HEK293 (cell line): ENCODE data around the gene MEIOC.
"Not testable (repeated sequence)": the region's sequence is repeated elsewhere in the genome, so short reads cannot be mapped to it uniquely, and the experiment has no call there.

Source experiments
- CTCF ChIA-PET: fragments of 350-600 bp; formaldehyde crosslinking; extraction: SDS; loops from one replicate; lab custom pipeline; 2021; ENCODE audit warnings: antibody characterized with exemption; lab: Yijun Ruan, JAX
- POLR2A ChIA-PET: fragments of 300-600 bp; formaldehyde crosslinking; extraction: SDS; loops from one replicate; lab custom pipeline; 2020; ENCODE audit warnings: antibody characterized with exemption, inconsistent platforms; lab: Yijun Ruan, JAX
- H3K27ac ChIP-seq: fragments of 200-500 bp; sonication (Bioruptor generic); 2 replicates; pipeline ENCODE4 v1.5.1; 2014; ENCODE audit warnings: low read depth, low read length, control low read depth, inconsistent platforms; ENCODE audit errors: extremely low read depth
- H3K36me3 ChIP-seq, 2 experiments: fragments of 200-500 bp in 1 of 2; sonication (Bioruptor generic) in 1 of 2; 1 replicate in 1 of 2; 2 replicates in 1 of 2; pipeline ENCODE4 v1.5.1; 2014 to 2017; ENCODE audit warnings: inconsistent platforms in 2 of 2, low read length in 2 of 2; ENCODE audit not compliant: control insufficient read depth in 2 of 2, insufficient read depth in 1 of 2
- H3K4me1 ChIP-seq: fragments of 200-500 bp; sonication (Bioruptor generic); 2 replicates; pipeline ENCODE4 v1.5.1; 2014; ENCODE audit warnings: mild to moderate bottlenecking, low read length, inconsistent platforms; ENCODE audit not compliant: control insufficient read depth, insufficient read depth
- H3K4me3 ChIP-seq: 2 replicates; pipeline ENCODE4 v1.5.1; 2011; ENCODE audit warnings: low read depth, mild to moderate bottlenecking, control low read depth, low read length, moderate library complexity
- H3K9me3 ChIP-seq: fragments of 200-500 bp; sonication (Bioruptor generic); 2 replicates; pipeline ENCODE4 v1.5.1; 2014; ENCODE audit warnings: low read depth, low read length, inconsistent platforms; ENCODE audit not compliant: control insufficient read depth, insufficient read depth
- EGR2 ChIP-seq: fragments of 450-650 bp; formaldehyde crosslinking; IDR thresholded peaks from 2 replicates; pipeline ENCODE4 v1.5.1; 2016; ENCODE audit warnings: low read depth, missing biosample characterization, missing genetic modification characterization
- KLF1 ChIP-seq: fragments of 450-650 bp; formaldehyde crosslinking; IDR thresholded peaks from 2 replicates; pipeline ENCODE4 v1.5.1; 2016; ENCODE audit warnings: missing biosample characterization, missing genetic modification characterization
- KLF7 ChIP-seq: fragments of 450-650 bp; formaldehyde crosslinking; IDR thresholded peaks from 2 replicates; pipeline ENCODE4 v1.5.1; 2016; ENCODE audit warnings: missing biosample characterization, missing genetic modification characterization, borderline replicate concordance
- KLF8 ChIP-seq: fragments of 450-650 bp; formaldehyde crosslinking; IDR thresholded peaks from 2 replicates; pipeline ENCODE4 v1.5.1; 2016; ENCODE audit warnings: missing biosample characterization, missing genetic modification characterization
- SP2 ChIP-seq: fragments of 450-650 bp; formaldehyde crosslinking; IDR thresholded peaks from 2 replicates; pipeline ENCODE4 v1.5.1; 2016; ENCODE audit warnings: missing biosample characterization, missing genetic modification characterization
- ZBTB8A ChIP-seq: fragments of 450-650 bp; formaldehyde crosslinking; IDR thresholded peaks from 2 replicates; pipeline ENCODE4 v1.5.1; 2016; ENCODE audit warnings: missing biosample characterization, missing genetic modification characterization
- ZNF140 ChIP-seq: fragments of 450-650 bp; formaldehyde crosslinking; IDR thresholded peaks from 2 replicates; pipeline ENCODE4 v1.5.1; 2016; ENCODE audit warnings: missing biosample characterization, missing genetic modification characterization
- ZNF223 ChIP-seq: fragments of 450-650 bp; formaldehyde crosslinking; IDR thresholded peaks from 2 replicates; pipeline ENCODE4 v1.5.1; 2016; ENCODE audit warnings: missing biosample characterization, missing genetic modification characterization
- ZNF266 ChIP-seq: fragments of 450-650 bp; formaldehyde crosslinking; IDR thresholded peaks from 2 replicates; pipeline ENCODE4 v1.5.1; 2016; ENCODE audit warnings: missing biosample characterization, missing genetic modification characterization, low read depth
- ZNF274 ChIP-seq, 2 experiments: fragments of 200-500 bp in 1 of 2; fragments of 450-650 bp in 1 of 2; sonication (Bioruptor generic) in 1 of 2; formaldehyde crosslinking in 1 of 2; IDR thresholded peaks; 2 replicates each; pipeline versions ENCODE4 v1.5.1 to v1.6.1; 2014 to 2016; ENCODE audit warnings: borderline replicate concordance in 1 of 2, inconsistent platforms in 1 of 2, low read length in 1 of 2, missing biosample characterization in 1 of 2, missing genetic modification characterization in 1 of 2
- ZNF292 ChIP-seq: fragments of 450-650 bp; formaldehyde crosslinking; IDR thresholded peaks from 2 replicates; pipeline ENCODE4 v1.5.1; 2016; ENCODE audit warnings: low read depth, missing biosample characterization, missing genetic modification characterization, borderline replicate concordance
- ZNF354C ChIP-seq: fragments of 450-650 bp; formaldehyde crosslinking; IDR thresholded peaks from 2 replicates; pipeline ENCODE4 v1.5.1; 2016; ENCODE audit warnings: missing biosample characterization, missing genetic modification characterization, low read depth, borderline replicate concordance
- ZNF391 ChIP-seq: fragments of 450-650 bp; formaldehyde crosslinking; IDR thresholded peaks from 2 replicates; pipeline ENCODE4 v1.5.1; 2016; ENCODE audit warnings: low read depth, missing biosample characterization, missing genetic modification characterization, borderline replicate concordance
- ZNF394 ChIP-seq: fragments of 450-650 bp; formaldehyde crosslinking; IDR thresholded peaks from 2 replicates; pipeline ENCODE4 v1.5.1; 2016; ENCODE audit warnings: missing biosample characterization, missing genetic modification characterization, mild to moderate bottlenecking, moderate library complexity, borderline replicate concordance
- ZNF426 ChIP-seq: fragments of 450-650 bp; formaldehyde crosslinking; IDR thresholded peaks from 2 replicates; pipeline ENCODE4 v1.5.1; 2017; ENCODE audit warnings: missing biosample characterization, missing genetic modification characterization, mild to moderate bottlenecking, inconsistent platforms, moderate library complexity
- ZNF433 ChIP-seq: fragments of 450-650 bp; formaldehyde crosslinking; IDR thresholded peaks from 2 replicates; pipeline ENCODE4 v1.5.1; 2016; ENCODE audit warnings: missing biosample characterization, missing genetic modification characterization, low read depth
- ZNF571 ChIP-seq: fragments of 450-650 bp; formaldehyde crosslinking; IDR thresholded peaks from 2 replicates; pipeline ENCODE4 v1.5.0; 2017; ENCODE audit warnings: missing biosample characterization, missing genetic modification characterization
- ZNF623 ChIP-seq: fragments of 450-650 bp; formaldehyde crosslinking; IDR thresholded peaks from 2 replicates; pipeline ENCODE4 v1.5.1; 2016; ENCODE audit warnings: missing biosample characterization, missing genetic modification characterization
- ZNF629 ChIP-seq: fragments of 450-650 bp; formaldehyde crosslinking; IDR thresholded peaks from 2 replicates; pipeline ENCODE4 v1.5.1; 2017; ENCODE audit warnings: missing biosample characterization, missing genetic modification characterization
- ZNF654 ChIP-seq: fragments of 450-650 bp; formaldehyde crosslinking; IDR thresholded peaks from 2 replicates; pipeline ENCODE4 v1.5.1; 2016; ENCODE audit warnings: low read depth, missing biosample characterization, missing genetic modification characterization
- ZNF664 ChIP-seq: fragments of 450-650 bp; formaldehyde crosslinking; IDR thresholded peaks from 2 replicates; pipeline ENCODE4 v1.5.1; 2016; ENCODE audit warnings: missing biosample characterization, missing genetic modification characterization
- TF ChIP-seq, protein P1 (sequence below): fragments of 450-650 bp; formaldehyde crosslinking; conservative IDR thresholded peaks from 2 replicates; pipeline ENCODE4 v1.5.1; 2016; ENCODE audit warnings: low read depth, missing biosample characterization, missing genetic modification characterization
- TF ChIP-seq, protein P2 (sequence below): fragments of 450-650 bp; formaldehyde crosslinking; IDR thresholded peaks from 2 replicates; pipeline ENCODE4 v1.5.1; 2016; ENCODE audit warnings: missing biosample characterization, missing genetic modification characterization
- TF ChIP-seq, protein P3 (sequence below): fragments of 450-650 bp; IDR thresholded peaks from 2 replicates; pipeline ENCODE4 v1.5.1; 2018; ENCODE audit warnings: missing biosample characterization, mild to moderate bottlenecking, missing genetic modification characterization

MEIOC gene

DNA sequence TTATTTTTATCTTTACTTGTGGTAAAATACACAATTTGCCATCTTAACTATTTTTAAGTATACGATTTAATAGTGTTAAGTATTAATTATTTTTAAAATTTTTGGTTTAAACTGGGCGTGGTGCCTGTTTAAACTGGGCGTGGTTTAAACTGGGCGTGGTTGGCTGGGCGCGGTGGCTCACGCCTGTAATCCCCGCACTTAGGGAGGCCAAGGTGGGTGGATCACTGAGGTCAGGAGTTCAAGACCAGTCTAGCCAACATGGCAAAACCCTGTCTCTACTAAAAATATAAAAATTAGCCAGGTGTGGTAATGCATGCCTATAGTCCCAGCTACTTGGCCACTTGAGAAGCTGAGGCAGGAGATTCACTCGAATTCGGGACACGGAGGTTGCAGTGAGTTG, 37.3 kb downstream of the MEIOC start:
- CTCF ChIA-PET: interaction anchor here (0.7 kb wide), 1 partner anchor 165 kb away, joined by 3 read pairs; no protein-coding TSS in a partner anchor
- POLR2A ChIA-PET: interaction anchor here (1.1 kb wide), 1 partner anchor 15 kb away, joined by 4 read pairs; the partner anchor contains the start of gene DBF4B
- no peaks in the 10 kb centered on the region for H3K36me3 ChIP-seq

DNA sequence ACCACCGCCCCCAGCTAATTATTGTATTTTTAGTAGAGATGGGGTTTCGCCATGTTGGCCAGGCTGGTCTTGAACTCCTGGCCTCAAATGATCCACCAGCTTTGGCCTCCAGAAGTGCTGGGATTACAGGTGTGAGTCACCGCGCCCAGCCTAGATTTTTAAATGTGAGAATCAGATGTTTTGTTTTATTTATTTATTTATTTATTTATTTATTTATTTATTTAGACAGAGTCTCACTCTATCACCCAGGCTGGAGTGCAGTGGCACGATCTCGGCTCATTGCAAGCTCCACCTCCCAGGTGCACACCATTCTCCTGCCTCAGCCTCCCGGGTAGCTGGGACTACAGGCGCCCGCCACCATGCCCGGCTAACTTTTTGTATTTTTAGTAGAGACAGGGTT, 44.0 kb downstream of the MEIOC start:
- H3K36me3 ChIP-seq, H3K27ac ChIP-seq, H3K4me1 ChIP-seq, H3K9me3 ChIP-seq, POLR2A ChIA-PET, H3K4me3 ChIP-seq: not testable (repeated sequence)
- CTCF ChIA-PET: interaction anchor here (0.5 kb wide), 1 partner anchor 924 kb away, joined by 4 read pairs; no protein-coding TSS in a partner anchor
- 0 out of 2 replicates have a peak, but pooled peaks have one; percentile 50 for TF ChIP-seq ZNF266 (tag by site-specific recombination)
- peak; percentile 65 for TF ChIP-seq ZNF426 (tag by site-specific recombination)
- TF ChIP-seq, protein P1, sequence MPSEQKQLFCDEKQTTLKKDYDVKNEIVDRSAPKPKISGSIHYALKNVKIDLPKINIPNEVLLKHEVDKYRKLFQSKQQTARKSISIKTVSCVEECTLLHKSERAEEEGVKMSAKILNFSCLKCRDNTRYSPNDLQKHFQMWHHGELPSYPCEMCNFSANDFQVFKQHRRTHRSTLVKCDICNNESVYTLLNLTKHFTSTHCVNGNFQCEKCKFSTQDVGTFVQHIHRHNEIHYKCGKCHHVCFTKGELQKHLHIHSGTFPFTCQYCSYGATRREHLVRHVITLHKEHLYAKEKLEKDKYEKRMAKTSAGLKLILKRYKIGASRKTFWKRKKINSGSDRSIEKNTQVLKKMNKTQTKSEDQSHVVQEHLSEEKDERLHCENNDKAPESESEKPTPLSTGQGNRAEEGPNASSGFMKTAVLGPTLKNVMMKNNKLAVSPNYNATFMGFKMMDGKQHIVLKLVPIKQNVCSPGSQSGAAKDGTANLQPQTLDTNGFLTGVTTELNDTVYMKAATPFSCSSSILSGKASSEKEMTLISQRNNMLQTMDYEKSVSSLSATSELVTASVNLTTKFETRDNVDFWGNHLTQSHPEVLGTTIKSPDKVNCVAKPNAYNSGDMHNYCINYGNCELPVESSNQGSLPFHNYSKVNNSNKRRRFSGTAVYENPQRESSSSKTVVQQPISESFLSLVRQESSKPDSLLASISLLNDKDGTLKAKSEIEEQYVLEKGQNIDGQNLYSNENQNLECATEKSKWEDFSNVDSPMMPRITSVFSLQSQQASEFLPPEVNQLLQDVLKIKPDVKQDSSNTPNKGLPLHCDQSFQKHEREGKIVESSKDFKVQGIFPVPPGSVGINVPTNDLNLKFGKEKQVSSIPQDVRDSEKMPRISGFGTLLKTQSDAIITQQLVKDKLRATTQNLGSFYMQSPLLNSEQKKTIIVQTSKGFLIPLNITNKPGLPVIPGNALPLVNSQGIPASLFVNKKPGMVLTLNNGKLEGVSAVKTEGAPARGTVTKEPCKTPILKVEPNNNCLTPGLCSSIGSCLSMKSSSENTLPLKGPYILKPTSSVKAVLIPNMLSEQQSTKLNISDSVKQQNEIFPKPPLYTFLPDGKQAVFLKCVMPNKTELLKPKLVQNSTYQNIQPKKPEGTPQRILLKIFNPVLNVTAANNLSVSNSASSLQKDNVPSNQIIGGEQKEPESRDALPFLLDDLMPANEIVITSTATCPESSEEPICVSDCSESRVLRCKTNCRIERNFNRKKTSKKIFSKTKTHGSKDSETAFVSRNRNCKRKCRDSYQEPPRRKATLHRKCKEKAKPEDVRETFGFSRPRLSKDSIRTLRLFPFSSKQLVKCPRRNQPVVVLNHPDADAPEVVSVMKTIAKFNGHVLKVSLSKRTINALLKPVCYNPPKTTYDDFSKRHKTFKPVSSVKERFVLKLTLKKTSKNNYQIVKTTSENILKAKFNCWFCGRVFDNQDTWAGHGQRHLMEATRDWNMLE (tag by site-specific recombination): peak; percentile 85
- 0 out of 2 replicates have a peak, but pooled peaks have one; percentile 15 for TF ChIP-seq ZNF654
- peak; percentile 69 for TF ChIP-seq ZNF623
- TF ChIP-seq ZNF664 (tag by site-specific recombination): peak; percentile 50; the same call in 1 of the 2 replicates
- peak; percentile 60; the same call in 1 of the 2 replicates for TF ChIP-seq ZNF433
- TF ChIP-seq ZNF223 (tag by site-specific recombination): 0 out of 2 replicates have a peak, but pooled peaks have one; percentile 36
- TF ChIP-seq ZNF354C (tag by site-specific recombination): peak; percentile 53; the same call in 1 of the 2 replicates
- TF ChIP-seq ZNF394 (tag by site-specific recombination): peak; percentile 91
- 0 out of 2 replicates have a peak, but pooled peaks have one; percentile 27 for TF ChIP-seq ZNF292 (tag by site-specific recombination)
- TF ChIP-seq ZNF140 (tag by site-specific recombination): peak; percentile 49; the same call in 1 of the 2 replicates
- peak; percentile 56 for TF ChIP-seq ZBTB8A
- TF ChIP-seq, protein P2, sequence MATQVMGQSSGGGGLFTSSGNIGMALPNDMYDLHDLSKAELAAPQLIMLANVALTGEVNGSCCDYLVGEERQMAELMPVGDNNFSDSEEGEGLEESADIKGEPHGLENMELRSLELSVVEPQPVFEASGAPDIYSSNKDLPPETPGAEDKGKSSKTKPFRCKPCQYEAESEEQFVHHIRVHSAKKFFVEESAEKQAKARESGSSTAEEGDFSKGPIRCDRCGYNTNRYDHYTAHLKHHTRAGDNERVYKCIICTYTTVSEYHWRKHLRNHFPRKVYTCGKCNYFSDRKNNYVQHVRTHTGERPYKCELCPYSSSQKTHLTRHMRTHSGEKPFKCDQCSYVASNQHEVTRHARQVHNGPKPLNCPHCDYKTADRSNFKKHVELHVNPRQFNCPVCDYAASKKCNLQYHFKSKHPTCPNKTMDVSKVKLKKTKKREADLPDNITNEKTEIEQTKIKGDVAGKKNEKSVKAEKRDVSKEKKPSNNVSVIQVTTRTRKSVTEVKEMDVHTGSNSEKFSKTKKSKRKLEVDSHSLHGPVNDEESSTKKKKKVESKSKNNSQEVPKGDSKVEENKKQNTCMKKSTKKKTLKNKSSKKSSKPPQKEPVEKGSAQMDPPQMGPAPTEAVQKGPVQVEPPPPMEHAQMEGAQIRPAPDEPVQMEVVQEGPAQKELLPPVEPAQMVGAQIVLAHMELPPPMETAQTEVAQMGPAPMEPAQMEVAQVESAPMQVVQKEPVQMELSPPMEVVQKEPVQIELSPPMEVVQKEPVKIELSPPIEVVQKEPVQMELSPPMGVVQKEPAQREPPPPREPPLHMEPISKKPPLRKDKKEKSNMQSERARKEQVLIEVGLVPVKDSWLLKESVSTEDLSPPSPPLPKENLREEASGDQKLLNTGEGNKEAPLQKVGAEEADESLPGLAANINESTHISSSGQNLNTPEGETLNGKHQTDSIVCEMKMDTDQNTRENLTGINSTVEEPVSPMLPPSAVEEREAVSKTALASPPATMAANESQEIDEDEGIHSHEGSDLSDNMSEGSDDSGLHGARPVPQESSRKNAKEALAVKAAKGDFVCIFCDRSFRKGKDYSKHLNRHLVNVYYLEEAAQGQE (tag by site-specific recombination): peak; percentile 61
- peak; percentile 34; the same call in 1 of the 2 replicates for TF ChIP-seq ZNF629 (tag by site-specific recombination)

More for the DNA sequence above, 37.3 kb downstream of the MEIOC start:
- Histone ChIP-seq H3K4me3 (no peak overlapping the region), H3K9me3 (no peaks in the 10 kb centered on the region), H3K27ac (no peak overlapping the region), H3K4me1 (no peaks in the 10 kb centered on the region)
- TF ChIP-seq ZNF391 (tag by site-specific recombination): no peak
- TF ChIP-seq ZNF274 (IDR thresholded peaks at IDR 0.05; ENCODE audit: low read length): no peak
- TF ChIP-seq ZNF274 (tag by site-specific recombination; IDR thresholded peaks at IDR 0.05; ENCODE audit: borderline replicate concordance): no peak
- TF ChIP-seq, protein P3, sequence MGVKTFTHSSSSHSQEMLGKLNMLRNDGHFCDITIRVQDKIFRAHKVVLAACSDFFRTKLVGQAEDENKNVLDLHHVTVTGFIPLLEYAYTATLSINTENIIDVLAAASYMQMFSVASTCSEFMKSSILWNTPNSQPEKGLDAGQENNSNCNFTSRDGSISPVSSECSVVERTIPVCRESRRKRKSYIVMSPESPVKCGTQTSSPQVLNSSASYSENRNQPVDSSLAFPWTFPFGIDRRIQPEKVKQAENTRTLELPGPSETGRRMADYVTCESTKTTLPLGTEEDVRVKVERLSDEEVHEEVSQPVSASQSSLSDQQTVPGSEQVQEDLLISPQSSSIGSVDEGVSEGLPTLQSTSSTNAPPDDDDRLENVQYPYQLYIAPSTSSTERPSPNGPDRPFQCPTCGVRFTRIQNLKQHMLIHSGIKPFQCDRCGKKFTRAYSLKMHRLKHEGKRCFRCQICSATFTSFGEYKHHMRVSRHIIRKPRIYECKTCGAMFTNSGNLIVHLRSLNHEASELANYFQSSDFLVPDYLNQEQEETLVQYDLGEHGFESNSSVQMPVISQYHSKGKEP: no peak
- TF ChIP-seq KLF1 (tag by site-specific recombination): peak; percentile 96
- TF ChIP-seq SP2 (tag by site-specific recombination): no peak
- TF ChIP-seq KLF8: peak; percentile 70
- no peak for TF ChIP-seq ZNF571 (tag by site-specific recombination)
- peak; percentile 73; the same call in 1 of the 2 replicates for TF ChIP-seq KLF7 (tag by site-specific recombination)
- no peak for TF ChIP-seq EGR2
